ENCODE measurements around the gene ZIK1.

DNA sequence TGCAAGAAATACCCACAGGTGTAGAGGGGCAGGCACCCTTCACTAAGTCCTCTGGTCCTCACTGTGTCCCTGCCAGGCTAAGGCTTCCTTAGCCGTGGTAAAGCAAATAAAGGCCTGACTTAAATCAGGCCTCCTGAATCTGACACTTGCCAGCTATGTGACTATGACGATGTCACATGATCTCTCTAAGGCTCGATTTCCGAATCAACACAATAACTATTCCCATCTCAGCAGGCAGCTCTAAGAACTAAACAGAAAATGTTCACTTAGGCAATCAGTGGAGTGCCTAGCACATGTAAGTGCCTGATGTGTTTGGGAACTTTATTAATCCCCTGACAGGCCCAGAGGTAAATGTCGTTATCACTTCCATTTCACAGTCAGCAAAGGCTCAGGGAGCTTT, 26.3 kb upstream of the ZIK1 start:
- no peak for TF ChIP-seq EZH2 (IDR thresholded peaks at IDR 0.05; ENCODE audit: borderline replicate concordance, low read length)
- TF ChIP-seq, protein P1, sequence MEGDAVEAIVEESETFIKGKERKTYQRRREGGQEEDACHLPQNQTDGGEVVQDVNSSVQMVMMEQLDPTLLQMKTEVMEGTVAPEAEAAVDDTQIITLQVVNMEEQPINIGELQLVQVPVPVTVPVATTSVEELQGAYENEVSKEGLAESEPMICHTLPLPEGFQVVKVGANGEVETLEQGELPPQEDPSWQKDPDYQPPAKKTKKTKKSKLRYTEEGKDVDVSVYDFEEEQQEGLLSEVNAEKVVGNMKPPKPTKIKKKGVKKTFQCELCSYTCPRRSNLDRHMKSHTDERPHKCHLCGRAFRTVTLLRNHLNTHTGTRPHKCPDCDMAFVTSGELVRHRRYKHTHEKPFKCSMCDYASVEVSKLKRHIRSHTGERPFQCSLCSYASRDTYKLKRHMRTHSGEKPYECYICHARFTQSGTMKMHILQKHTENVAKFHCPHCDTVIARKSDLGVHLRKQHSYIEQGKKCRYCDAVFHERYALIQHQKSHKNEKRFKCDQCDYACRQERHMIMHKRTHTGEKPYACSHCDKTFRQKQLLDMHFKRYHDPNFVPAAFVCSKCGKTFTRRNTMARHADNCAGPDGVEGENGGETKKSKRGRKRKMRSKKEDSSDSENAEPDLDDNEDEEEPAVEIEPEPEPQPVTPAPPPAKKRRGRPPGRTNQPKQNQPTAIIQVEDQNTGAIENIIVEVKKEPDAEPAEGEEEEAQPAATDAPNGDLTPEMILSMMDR (conservative IDR thresholded peaks at IDR 0.05 in 1 of 2, IDR thresholded peaks at IDR 0.05 in 1 of 2; ENCODE audit: extremely low read depth in 1 of 2, insufficient read depth in 1 of 2, low read depth in 1 of 2, low read length in 2 of 2), result no peak

Measured in mammary epithelial cell (primary cell).